ENCODE results near the gene RNF114. TPM values are rescaled to one million over a fixed set of nuclear protein-coding genes. Genes with fewer than 3 reads are reported as not detected.
A peak's percentile ranks its signal among the peaks of the same experiment; 100 is the strongest.

RNF114 gene
- total RNA-seq, 2 experiments from 2014 or later, result 68.4 to 70.5 TPM

DNA sequence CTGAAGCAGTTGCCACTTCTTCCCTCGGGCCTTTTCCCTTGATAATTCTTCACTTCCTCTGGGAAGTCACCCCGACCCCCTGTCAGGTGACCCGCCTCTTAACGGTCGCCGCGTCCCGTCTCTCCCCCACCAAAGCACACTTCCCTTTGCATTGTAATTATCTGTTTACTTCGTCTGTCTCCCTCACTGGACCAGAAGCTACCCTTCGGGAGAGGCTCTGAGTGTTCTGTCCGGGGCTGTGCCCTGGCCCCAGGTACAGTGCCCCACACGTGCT, 45.8 kb downstream of the RNF114 start:
- DNase-seq (no peak), ATAC-seq (no peak)
- H3K27me3 Mint-ChIP-seq, result peaks cover 3% of the 10 kb centered on the region
- CTCF ChIA-PET, result interaction anchor here (1.0 to 11.7 kb wide), 4 partner anchors 23 to 117 kb away, joined by 3 to 364 read pairs (median 28); no protein-coding TSS in a partner anchor
- peak overlapping the region; percentile 66 for H3K27ac Mint-ChIP-seq
- POLR2A ChIA-PET, result interaction anchor here (0.6 to 1.7 kb wide), 3 partner anchors 28 to 142 kb away, joined by 3 to 7 read pairs (median 5); no protein-coding TSS in a partner anchor
- no peaks in the 10 kb centered on the region for H3K9me3 Mint-ChIP-seq
- no peaks in the 10 kb centered on the region for H3K36me3 Mint-ChIP-seq (ENCODE audit: low read depth)
- H3K4me3 Mint-ChIP-seq, result peak overlapping the region; percentile 33
- intact Hi-C loops (cut with micrococcal nuclease), result loop anchor here (5.0 kb wide), 1 partner anchor 185 kb away; no protein-coding TSS in a partner anchor
- H3K4me1 Mint-ChIP-seq (ENCODE audit: low read depth), result peaks cover 30% of the 10 kb centered on the region
- TF ChIP-seq, protein P1, sequence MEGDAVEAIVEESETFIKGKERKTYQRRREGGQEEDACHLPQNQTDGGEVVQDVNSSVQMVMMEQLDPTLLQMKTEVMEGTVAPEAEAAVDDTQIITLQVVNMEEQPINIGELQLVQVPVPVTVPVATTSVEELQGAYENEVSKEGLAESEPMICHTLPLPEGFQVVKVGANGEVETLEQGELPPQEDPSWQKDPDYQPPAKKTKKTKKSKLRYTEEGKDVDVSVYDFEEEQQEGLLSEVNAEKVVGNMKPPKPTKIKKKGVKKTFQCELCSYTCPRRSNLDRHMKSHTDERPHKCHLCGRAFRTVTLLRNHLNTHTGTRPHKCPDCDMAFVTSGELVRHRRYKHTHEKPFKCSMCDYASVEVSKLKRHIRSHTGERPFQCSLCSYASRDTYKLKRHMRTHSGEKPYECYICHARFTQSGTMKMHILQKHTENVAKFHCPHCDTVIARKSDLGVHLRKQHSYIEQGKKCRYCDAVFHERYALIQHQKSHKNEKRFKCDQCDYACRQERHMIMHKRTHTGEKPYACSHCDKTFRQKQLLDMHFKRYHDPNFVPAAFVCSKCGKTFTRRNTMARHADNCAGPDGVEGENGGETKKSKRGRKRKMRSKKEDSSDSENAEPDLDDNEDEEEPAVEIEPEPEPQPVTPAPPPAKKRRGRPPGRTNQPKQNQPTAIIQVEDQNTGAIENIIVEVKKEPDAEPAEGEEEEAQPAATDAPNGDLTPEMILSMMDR (IDR thresholded peaks at IDR 0.05), result no peak

DNA sequence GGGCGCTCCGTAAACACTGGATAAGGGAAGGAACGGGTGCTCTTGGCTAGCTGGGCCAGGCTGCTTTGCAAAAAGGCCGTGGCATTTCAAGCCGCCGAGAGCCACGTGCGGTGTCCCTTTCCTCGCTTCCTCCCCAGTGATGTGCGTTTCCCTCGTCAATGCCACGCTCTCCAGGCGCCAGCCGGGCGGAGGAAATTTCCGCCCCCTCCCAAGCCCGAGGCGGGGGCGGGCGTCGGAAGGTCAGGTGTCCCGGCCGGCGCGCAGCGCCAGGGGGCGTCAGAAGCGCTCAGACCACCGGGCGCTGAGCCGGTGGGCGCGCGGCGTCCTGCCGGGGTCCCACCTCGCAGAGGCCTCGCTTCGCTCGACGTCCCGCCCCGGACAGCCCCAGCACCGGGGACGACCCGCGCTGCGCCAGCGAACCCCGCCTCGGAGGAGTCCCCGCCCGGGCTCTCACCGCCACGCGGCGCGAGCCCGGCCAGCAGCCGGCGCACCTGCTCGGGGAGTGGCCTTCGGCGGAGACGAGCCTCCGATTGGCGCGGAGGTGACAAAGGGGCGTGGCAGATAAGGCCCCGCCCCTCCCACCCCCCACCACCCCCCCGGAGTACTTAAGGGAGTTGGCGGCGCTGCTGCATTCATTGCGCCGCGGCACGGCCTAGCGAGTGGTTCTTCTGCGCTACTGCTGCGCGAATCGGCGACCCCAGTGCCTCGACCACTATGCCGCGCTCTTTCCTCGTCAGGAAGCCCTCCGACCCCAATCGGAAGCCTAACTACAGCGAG, 46.3 kb downstream of the RNF114 start, which contains the start of gene SNAI1:
SNAI1 (plus strand) TSS at position 635 of the 777 bp plus-strand sequence; CDS start at position 715, 80 bp downstream.
- Mint-ChIP-seq H3K9me3 (no peaks in the 10 kb centered on the region), H3K27ac (peak within 1 kb of the TSS; percentile 66), H3K4me3 (peak within 1 kb of the TSS; percentile 65), H3K4me1 (ENCODE audit: low read depth) (peaks cover 30% of the 10 kb centered on the region), H3K27me3 (peaks cover 3% of the 10 kb centered on the region), H3K36me3 (ENCODE audit: low read depth) (no peaks in the 10 kb centered on the region)
- TF ChIP-seq, protein P1 (IDR thresholded peaks at IDR 0.05), result peak; percentile 74
- DNase-seq (peak; percentile 81), ATAC-seq (peak; percentile 89)
- intact Hi-C loops (cut with micrococcal nuclease), result loop anchor here (5.0 kb wide), 1 partner anchor 185 kb away; no protein-coding TSS in a partner anchor
- POLR2A ChIA-PET, result interaction anchor here (0.6 to 1.4 kb wide), 5 partner anchors 63 to 501 kb away, joined by 3 to 5 read pairs (median 3); no protein-coding TSS in a partner anchor
- CTCF ChIA-PET, result interaction anchor here (1.0 to 11.7 kb wide), 4 partner anchors 23 to 116 kb away, joined by 3 to 364 read pairs (median 28); no protein-coding TSS in a partner anchor

DNA sequence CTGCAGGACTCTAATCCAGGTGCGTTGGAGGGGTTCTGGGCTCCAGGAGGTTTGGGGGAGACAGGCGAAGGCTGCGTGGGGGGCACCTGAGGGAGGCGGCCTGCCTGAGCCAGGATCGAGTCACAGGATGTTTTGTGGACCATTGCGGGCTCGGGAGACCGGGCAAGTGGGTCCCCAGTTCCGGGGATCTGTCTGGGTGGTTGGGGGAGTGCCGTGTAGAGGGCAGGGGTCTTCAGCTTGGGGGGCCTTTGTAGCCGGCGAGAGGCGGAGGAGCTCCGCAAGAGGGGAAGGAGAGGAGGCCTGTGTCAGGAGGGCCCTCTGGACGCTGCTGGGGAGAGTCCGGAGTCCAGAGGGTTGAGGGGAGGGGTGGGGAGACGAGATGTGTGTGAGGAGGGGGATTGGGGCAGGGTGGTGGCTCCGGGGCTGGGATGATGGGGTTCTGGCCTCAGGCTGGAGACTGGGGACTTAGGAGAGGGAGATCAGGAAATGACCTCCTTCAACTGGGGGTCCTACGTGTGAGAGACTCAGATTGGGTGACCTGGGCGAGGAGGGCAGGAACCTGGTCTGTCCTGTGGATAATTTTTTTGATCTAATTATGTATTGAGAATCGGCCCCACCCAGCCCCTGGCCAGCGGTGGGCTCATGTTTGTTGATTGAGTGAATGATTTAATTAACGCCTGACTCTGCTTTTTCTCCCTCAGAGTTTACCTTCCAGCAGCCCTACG, 47.1 kb downstream of the RNF114 start:
- H3K4me3 Mint-ChIP-seq, result peak overlapping the region; percentile 65
- ChIA-PET POLR2A (interaction anchor here (0.7 to 1.4 kb wide), 4 partner anchors 63 to 500 kb away, joined by 3 read pairs; no protein-coding TSS in a partner anchor), CTCF (interaction anchor here (1.1 to 11.7 kb wide), 2 partner anchors 54 to 90 kb away, joined by 3 to 364 read pairs; no protein-coding TSS in a partner anchor)
- H3K27me3 Mint-ChIP-seq, result peaks cover 3% of the 10 kb centered on the region
- ATAC-seq (no peak), DNase-seq (no peak)
- intact Hi-C loops (cut with micrococcal nuclease), result loop anchor here (5.0 kb wide), 1 partner anchor 184 kb away; no protein-coding TSS in a partner anchor
- H3K4me1 Mint-ChIP-seq (ENCODE audit: low read depth), result peaks cover 30% of the 10 kb centered on the region
- TF ChIP-seq, protein P1 (IDR thresholded peaks at IDR 0.05), result no peak
- H3K27ac Mint-ChIP-seq, result no peak overlapping the region
- no peaks in the 10 kb centered on the region for H3K9me3 Mint-ChIP-seq
- no peaks in the 10 kb centered on the region for H3K36me3 Mint-ChIP-seq (ENCODE audit: low read depth)

DNA sequence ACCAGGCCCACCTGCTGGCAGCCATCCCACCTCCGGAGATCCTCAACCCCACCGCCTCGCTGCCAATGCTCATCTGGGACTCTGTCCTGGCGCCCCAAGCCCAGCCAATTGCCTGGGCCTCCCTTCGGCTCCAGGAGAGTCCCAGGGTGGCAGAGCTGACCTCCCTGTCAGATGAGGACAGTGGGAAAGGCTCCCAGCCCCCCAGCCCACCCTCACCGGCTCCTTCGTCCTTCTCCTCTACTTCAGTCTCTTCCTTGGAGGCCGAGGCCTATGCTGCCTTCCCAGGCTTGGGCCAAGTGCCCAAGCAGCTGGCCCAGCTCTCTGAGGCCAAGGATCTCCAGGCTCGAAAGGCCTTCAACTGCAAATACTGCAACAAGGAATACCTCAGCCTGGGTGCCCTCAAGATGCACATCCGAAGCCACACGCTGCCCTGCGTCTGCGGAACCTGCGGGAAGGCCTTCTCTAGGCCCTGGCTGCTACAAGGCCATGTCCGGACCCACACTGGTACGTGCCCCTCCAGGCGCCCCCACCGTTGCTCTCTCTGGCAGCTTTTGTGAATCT, 47.7 kb downstream of the RNF114 start:
- ATAC-seq (no peak), DNase-seq (no peak)
- Mint-ChIP-seq H3K4me3 (peak overlapping the region; percentile 65), H3K27ac (no peak overlapping the region), H3K36me3 (ENCODE audit: low read depth) (no peaks in the 10 kb centered on the region), H3K9me3 (no peaks in the 10 kb centered on the region), H3K4me1 (ENCODE audit: low read depth) (peaks cover 27% of the 10 kb centered on the region), H3K27me3 (peaks cover 3% of the 10 kb centered on the region)
- intact Hi-C loops (cut with micrococcal nuclease), result loop anchor here (5.0 kb wide), 1 partner anchor 183 kb away; no protein-coding TSS in a partner anchor
- CTCF ChIA-PET, result interaction anchor here (1.1 to 11.7 kb wide), 2 partner anchors 54 to 89 kb away, joined by 3 to 364 read pairs; no protein-coding TSS in a partner anchor
- TF ChIP-seq, protein P1 (IDR thresholded peaks at IDR 0.05), result no peak
- POLR2A ChIA-PET, result interaction anchor here (1.0 to 1.4 kb wide), 2 partner anchors 366 to 499 kb away, joined by 3 read pairs; no protein-coding TSS in a partner anchor
